GM15510 (cell line): ENCODE results near the gene PPFIBP2.

Experiments used
- POLR2A ChIP-seq: IDR thresholded peaks from 3 replicates; pipeline ENCODE4 v1.6.1; 2011; ENCODE audit warnings: borderline replicate concordance; ENCODE audit not compliant: insufficient read length; ENCODE audit errors: extremely low read depth

Gene PPFIBP2

DNA sequence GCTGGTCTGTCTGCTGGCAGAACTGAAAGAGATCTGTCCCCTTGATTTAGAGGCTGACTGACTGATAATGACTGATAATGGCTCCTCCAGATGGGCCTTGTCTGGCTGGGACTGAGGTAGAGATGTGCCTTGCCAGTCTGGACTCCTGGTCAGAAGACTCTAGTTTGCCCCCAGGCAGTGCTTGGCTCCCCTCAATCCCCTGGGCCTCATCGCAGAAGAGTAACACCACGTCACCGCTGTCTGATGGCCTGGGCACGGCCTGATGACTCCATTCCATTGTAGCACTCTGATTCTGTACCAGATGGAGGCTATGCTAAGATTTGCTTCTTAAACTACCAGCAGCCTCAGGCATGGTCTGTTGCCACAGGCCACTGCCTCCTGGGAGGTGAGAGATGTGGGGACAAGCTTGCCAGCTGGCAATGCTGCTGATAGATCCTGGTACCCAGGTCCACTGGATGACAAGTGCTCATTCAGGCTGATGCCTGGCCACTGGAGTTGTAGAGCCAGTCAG lies 140.5 kb downstream of the PPFIBP2 start:
- no peak for TF ChIP-seq POLR2A

- no peak for TF ChIP-seq POLR2A
These were observed 141.7 kb downstream of the PPFIBP2 start for GRCh38 chr11:7655253-7656217.

GRCh38 chr11:7656704-7657103 lies 142.9 kb downstream of the PPFIBP2 start:
- TF ChIP-seq POLR2A: no peak

- no peak for TF ChIP-seq POLR2A
These were observed 143.7 kb downstream of the PPFIBP2 start for GRCh38 chr11:7657306-7658025.

- TF ChIP-seq POLR2A: no peak
These were observed 151.1 kb downstream of the PPFIBP2 start for GRCh38 chr11:7664867-7665266.

DNA sequence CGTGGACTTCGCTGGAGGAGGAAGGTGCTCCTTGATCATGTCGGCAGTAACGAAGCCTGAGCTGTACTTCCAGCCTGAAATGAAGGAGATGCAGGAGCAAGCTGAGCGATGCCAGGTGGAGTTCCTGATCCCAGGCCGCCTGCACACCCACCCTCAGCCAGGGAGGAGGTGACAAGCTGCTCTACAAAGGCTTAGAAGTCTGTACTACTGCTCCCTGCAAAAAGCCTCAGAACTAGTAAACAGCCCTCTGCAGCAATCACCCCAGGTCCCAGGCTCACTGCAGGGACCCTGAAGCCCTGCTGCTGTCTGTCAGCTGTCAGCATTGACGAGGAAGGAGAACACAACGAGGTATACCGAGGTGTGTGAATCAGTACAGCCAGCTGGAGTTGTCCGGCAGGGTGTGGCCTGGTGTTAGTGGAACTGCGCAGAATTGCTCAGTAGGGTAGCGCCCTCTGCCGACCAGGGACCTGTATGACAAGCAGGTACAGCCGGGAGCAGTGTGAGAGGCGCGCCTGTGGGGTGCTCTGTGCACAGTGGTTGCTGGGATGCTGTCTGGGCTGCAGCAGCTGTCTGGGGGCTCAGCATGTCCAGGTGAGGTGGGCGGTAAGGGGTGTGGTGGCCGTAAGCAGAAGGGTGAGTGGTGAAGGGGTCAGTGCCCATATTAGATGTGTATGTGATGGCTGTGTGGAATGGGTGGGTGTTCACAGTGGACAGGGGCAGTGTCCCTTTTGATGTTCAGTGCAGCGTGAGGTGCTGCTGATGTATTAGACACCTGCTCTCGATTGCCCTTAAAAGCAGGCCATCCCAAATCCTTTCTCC lies 151.9 kb downstream of the PPFIBP2 start:
- no peak for TF ChIP-seq POLR2A

DNA sequence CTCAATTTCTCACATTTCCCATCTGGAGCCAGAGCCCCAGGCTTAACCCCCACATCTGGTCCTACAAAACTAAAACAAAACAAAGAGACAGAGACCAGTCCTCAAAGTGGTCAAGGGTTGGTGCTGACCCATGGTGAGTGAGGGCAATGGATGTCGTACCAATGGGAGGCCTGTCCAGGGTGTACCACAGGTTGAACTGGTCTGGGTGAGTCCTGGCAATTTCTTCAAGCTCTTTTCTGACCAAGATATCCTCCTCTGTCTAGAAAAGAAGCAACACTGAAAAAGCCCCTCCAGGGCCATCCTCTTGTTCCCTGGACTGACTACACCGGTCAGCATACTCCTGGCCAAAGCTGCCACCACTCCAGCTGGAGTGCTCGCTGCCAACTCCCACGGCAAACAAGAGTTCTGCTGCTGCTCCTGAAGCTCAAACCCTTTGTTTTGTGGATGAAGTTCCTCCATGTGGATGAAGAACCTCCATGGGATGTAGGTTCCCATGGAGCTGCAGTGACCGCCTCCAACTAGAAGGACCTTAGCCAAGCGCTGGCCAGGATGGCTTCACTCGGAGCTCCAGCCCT lies 152.6 kb downstream of the PPFIBP2 start:
- TF ChIP-seq POLR2A: no peak

GRCh38 chr11:7667460-7667859 lies 153.7 kb downstream of the PPFIBP2 start:
- no peak for TF ChIP-seq POLR2A

- no peak for TF ChIP-seq POLR2A
These were observed 154.7 kb downstream of the PPFIBP2 start for GRCh38 chr11:7668464-7668863.

DNA sequence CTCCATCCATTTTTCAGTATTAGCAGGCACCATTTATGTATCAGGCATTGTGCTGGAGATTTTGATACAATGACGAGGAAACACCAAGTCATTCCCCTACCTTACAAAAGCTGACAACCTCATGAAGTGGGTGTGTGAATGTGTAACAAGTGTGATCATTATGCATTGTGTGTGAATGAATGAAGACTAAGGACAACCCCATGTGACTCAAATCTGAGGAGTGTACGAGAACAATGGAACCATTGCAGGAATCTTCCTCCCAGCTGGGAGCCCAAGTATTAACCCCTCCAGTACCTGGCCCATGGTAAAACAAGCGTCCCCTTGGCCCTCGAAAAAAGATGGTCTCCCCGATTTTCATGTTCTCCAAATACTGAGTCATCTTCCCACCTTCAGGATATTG lies 155.1 kb downstream of the PPFIBP2 start:
- TF ChIP-seq POLR2A: no peak

DNA sequence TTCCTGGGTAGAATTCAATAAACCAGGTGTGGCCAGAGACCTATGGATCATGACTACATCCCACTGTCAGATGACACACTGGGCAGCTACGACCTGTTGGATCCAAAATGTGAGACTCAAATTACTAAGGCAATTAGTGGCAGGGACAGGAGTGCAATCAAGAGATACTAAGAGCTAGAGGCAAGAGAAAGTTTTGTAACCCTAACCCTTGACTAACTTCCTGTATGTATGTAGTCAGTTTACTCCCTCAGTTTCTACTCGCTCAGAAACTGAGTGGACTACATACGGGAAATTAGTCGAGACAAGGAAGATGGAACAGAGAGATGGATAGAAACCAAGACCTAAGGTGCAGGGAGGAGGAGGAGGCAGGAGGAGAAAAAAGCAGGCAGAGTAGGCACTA lies 156.8 kb downstream of the PPFIBP2 start:
- TF ChIP-seq POLR2A: no peak

GRCh38 chr11:7671347-7672215 lies 157.8 kb downstream of the PPFIBP2 start:
- TF ChIP-seq POLR2A: no peak

GRCh38 chr11:7672276-7672959 lies 158.6 kb downstream of the PPFIBP2 start:
- TF ChIP-seq POLR2A: no peak
